HG03159 (cell line): ENCODE measurements around the gene ECHS1.
"Not testable (repeated sequence)": the region's sequence is repeated elsewhere in the genome, so short reads cannot be mapped to it uniquely, and the experiment has no call there.

Experiments
- ATAC-seq: cut with Tn5 transposase; IDR thresholded peaks from one replicate; pipeline ENCODE4 v1.9.1; 2021; ENCODE audit warnings: mild to moderate bottlenecking, moderate library complexity; ENCODE audit not compliant: unreplicated experiment

ECHS1 gene

DNA sequence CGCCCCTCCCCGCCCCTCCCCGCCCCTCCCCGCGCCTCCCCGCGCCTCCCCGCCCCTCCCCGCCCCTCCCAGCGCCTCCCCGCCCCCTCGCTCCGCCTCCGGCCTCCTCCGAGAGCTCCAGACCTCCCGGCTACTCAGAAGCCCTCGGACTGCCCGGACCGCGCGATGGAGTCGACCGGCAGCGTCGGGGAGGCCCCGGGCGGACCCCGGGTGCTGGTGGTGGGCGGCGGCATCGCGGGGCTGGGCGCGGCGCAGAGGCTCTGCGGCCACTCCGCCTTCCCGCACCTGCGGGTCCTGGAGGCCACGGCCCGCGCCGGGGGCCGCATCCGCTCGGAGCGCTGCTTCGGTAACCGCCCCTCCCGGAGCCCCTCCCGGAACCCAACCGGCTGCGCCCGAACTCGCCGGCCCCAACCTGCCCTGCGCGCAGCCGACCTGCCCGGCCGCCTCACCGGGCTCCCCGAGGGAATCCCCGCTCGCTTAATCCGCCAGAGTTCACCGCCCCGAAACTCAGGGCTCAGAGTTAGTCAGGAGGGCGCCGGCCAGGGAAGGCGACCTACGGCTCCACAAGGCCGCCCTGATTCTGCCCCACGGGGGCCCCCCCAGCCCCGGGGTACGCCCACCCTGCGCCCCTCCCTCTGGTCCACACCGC lies 6.1 kb upstream of the ECHS1 start, which contains the start of gene PAOX:
PAOX (plus strand) TSS at position 111 of the 649 bp plus-strand sequence; CDS start at position 166, 55 bp downstream.
- ATAC-seq: peak; percentile 49

DNA sequence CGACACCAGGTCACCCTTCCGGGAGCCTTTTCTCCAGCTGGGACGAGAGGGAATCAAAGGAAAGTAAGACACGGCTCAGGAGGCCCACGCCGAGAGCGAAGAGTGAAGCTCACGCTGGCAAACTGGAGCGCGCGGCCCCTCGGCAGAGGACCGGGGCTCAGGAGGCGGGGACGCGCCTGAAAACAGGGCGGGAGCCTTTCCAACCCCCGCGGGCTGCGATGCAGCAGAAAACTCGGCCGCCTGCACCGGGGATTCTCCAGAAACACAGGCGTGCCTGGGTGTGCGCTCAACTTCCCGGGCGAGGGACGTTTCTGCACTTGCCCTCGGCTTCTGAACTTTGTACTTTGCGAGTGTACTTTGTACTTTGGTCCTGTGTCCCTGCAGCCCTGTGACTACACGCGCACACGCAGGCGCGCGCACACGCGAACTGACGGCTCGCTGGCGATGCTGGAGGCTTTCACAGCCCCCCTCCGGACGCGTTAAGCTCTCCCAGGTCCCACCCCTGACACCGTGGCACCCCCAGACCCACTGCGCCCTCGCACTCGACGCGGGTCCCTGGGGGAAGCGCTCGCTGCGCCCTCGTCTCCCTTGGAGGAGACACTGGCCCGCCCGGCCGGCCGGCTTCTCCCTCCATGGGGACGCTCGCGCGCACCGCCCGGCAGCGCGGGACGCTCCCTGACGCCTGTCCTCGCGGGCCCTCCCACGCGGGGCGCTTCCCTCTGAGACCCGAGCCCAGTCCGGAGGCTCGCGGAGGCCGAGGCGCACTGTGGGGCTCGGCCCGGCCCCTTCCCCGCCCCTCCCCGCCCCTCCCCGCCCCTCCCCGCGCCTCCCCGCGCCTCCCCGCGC lies 5.3 kb upstream of the ECHS1 start:
- peak; percentile 35 for ATAC-seq

DNA sequence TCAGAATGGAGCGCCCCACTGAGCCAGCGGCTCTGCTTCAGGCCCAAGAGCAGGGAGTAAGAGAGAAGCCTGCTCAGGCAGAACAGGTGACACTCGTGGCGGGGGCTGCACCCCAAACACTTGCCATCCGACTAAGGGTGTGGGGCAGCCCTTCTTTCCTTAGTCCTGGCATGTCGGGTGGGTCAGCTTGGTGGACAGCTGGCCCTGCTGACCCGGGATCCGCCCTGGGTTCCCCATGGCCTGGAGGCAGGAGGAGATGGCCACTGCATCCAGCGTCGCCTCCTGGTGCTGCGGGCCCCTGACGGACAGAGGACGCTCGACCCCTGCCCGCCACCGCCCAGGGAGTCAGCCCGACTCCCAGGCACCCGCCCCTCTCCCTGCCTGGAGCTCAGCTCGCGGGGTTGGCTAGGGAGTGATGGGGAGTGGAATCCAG lies 4.7 kb upstream of the ECHS1 start:
- ATAC-seq: no peak

DNA sequence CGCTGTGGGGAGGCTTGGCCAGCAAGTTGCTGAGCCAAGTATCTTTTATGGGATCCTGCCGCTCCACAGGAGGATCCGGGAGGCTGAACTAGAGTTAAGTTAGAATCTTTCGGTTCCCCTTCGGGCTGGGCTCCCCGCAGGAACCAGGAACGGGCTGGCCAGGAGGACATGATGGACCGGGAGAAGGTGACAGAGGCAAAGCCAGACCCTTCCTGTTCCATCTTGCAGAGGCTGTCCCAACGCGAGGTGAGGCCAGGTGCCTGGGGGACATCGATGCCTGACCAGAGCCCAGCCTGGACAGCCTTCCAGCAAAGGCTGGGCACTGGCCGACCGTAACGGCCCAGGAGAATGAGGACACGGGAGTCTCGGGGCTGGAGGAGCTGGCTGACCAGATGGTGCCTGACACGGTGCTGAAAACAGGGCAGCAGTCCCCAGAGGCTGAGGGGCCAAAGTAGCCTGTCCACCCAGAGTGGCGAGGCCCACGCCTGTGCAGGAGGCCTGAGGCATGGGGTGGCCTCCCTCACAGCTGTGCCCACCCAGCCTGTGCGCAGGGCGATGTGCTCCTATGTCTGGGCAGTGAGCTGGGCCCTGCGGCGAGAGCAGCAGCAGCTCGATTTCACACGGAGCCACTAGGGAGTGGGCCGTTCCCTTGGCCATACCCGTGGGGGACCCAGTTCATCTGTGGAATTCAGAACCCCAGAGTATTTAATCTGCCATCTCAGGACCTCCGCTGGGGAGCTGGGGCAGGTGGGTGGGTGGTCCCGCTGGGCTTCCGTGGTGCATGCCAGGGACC lies 4.1 kb upstream of the ECHS1 start:
- no peak for ATAC-seq

DNA sequence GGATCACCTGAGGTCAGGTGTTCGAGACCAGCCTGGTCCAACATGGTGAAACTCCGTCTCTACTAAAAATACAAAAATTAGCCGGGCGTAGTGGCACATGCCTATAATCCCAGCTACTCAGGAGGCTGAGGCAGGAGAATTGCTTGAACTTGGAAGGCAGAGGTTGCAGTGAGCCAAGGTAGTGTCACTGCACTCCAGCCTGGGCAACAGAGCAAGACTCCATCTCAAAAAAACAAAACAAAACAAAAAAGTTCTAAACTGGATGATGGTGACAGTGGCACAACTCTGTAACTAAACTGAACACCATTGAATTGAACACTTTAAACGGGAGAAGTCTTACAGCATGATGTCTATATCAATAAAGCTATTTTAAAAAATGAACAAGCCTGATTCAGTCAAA lies 3.0 kb upstream of the ECHS1 start:
- not testable (repeated sequence) for ATAC-seq

DNA sequence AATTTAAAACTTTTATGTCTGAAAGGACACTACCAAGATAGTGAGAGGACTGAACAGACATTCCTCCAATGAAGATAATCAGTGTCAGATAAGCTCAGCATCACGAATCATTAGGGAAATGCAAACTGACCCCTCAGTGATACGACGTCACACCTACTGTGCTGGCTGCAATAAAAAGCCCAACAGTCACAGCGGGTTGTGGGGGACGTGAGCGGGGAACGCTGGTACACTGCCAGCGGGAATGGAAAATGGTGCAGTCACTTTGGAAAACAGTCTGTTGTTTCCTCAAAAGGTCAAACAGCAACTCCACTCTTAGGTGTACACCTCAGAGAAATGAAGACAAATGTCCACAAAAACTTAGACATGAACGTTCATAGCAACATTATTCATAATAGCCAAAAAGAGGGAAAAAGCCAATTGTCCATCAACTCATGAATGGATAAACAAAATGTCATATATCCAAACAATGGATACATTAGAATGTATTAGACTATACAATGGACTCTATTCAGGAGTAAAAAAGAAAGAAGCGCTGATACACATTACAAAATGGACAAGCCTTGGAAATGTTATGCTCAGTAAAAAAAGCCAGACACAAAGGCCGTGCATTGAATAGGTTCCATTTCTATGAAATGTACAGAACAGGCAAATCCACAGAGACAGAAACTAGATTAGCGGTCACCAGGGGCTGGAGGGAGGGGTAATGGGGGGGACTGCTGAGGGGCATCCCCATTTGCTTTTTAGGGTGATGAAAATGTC lies 2.4 kb upstream of the ECHS1 start:
- no peak for ATAC-seq

DNA sequence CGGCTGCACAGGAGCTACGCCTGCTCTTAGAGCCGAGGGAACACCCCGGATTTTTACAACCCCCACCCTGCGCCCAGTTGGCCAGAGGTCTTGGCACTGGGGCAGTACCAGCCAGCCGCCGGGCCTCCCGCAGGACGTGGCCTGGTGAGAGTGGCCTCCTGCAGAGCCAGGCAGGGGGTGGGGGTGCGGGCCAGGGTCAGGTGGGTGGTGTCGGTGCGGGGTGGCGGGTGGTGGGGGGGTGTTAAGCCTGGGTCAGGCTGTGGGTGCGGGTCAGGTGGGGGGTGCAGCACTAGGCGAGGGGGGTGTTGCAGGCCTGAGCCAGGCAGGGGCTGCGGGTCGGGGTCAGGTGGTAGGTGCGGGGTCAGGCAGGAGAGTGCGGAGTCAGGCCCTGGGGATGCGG lies 647 bp downstream of the ECHS1 start:
- ATAC-seq: no peak

DNA sequence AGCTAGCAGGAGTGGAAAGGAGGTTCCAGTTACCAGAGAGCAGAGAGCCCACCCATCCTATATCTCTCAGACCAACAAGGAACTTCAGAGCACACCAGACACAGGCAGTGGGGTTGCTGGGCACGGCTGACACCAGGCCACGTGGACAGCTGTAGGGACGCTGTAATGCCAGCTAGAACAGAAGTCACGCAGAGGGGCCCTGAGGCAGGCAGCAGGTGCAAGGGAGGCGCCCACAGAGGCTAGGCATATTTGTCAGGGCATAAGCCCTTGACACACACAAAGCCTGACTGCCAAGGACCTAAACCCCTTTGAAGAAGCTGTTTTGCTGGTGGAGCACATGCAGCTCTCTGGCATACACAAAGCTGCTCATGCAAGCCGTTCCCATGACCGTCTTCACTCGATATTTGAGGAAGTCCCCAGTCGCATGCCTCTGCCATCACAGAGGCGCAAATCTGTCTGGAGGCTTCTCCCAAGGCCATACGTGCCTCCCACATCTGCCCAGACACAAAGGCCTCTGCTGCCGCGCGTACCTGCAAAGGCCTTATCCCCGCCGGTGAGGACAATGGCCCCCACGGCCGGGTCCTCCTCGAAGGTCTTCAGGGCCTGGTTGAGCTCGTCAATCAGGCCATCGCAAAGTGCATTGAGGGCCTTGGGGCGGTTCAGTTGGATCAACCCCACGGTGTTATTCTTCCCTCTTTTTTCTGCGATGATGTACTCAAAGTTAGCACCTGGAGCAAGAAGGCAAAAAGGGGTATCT lies 2.9 kb downstream of the ECHS1 start:
- no peak for ATAC-seq

DNA sequence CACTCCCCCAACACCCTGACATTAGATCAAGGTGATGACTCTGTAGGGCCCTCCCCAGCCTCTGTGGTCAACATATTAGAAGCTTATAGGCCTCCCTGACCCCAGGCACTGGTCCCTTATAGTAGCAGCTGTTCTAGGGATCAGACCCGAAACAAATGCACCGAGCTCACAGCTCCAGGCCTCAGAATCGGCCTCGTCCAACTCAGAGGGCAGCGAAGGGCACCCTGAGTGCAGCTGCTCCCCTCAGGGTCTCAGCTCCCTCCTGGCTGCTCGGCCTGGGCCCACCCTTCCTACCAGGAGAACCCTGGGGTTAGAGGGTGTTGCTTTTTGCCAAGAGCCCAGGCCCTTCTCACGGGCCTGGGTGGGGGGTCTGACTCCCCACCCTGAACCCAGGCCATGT lies 5.0 kb downstream of the ECHS1 start:
- no peak for ATAC-seq

DNA sequence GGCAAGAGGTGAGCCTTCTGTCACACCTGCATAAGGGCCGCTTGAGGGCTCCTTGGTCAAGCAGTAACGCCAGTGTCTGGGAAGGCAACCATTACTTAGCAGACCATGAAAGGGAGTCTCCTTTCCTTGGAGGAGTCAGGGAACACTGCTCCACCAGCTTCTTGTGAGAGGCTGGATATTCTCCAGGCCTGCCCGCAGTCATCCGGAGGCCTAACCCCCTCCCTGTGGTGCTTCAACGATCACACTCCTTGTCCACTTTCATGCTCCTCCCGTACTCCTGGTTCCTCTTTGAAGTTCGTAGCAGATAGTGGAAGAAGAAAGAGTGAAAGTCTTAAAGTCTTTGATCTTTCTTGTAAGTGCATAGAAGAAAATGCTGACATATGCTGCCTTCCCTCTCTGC lies 5.7 kb downstream of the ECHS1 start:
- not testable (repeated sequence) for ATAC-seq

DNA sequence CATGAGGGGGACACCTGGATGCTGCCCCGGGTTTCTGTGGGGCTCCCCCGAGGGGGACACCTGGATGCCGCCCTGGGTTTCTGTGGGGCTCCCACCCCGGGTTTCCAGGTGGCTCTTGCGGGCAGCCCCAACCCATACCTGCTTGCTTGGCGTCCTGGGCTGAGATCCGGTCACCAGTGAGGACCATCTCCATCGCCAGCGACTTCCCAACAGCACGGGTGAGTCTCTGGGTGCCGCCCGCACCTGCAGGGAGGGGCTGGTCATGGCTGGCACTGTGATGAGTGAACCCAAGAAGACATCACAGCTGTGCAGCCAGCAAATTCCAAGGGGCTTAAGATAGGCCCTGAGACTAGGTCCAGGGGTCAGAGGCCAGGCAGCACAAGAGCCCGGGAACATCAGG lies 6.4 kb downstream of the ECHS1 start:
- no peak for ATAC-seq

DNA sequence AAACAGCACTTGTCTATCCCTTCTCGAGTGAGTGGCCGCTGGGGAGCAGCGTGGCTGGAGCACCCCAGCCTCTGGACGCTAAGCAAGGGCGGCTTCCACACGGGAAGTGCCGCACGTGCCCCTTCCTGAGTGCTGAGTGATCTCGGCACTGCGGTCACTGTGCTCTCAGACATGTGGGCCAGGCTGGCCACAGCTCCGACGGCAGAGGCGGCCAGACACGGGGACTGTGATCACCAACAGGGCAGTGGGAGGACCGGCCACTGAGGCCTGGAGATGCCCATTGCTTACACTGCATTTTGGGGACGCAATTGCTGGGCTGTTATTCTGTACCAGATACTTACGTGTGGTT lies 7.0 kb downstream of the ECHS1 start:
- ATAC-seq: no peak

DNA sequence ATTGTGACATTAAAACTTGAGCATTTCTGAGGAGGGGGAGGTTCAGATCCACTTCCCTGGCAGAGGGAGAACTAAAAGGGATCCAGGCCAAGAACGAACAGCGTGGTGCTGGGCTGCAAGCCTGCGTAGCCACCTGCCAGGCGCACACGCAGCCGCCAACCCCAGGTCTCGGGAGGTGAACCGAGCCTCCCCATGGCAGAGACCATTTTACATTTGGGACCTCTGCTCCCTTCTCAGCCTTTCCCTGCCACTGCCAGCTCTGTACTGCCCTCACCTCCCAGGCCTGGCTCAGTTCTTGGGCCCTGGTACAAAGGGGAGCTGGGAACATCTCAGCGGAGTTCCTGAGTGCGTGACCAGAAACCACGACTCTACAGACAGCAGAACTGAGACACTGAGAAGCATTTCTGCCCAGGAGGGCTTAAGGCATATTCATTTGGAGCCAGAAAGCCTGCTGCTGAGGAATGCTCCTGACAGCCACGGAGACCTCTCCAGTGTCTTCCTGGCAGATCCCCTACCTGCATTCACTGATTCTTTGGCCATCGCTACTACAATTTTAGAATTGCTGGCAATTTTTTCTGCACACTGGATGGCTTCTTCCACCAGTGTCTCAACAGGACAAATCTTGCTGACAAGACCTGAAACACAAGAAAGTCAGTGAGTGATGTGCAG lies 7.6 kb downstream of the ECHS1 start:
- no peak for ATAC-seq

DNA sequence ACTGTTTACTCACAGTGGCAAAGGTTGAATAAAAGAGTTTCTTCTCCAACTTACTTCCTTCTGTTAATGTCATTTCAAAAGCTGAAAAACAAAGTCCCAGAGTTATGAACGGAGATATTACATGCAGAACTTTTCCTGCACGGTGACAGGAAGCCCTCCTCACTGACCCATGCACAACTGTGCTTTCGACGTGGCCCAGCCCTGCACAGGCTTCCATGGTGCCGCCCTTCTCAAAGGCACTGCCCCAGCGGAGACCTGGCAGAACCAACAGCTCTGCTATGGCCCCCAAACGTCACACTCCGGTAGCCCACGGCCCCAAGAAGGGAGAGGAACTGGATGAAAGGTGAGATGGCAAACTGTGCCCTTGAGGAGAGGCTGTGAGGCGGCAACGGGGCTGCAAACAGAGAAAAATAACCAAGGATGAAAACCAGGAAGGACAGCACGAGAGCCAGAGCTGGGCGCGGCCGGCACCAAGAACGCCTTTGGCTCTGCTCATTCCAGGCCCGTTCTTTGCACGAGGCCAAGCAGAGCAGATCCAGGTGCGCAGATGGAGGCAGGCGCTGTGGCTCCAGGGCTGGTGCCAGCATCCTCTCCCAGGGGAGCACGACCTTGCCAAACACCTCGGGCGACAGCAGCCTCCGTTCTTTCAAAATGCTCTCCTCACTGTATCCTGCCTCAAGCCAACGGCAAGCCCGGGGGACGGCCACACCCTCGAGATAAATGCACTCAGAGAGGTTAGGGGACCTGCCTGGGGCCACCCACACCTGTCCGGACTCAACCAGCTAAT lies 8.3 kb downstream of the ECHS1 start:
- no peak for ATAC-seq

DNA sequence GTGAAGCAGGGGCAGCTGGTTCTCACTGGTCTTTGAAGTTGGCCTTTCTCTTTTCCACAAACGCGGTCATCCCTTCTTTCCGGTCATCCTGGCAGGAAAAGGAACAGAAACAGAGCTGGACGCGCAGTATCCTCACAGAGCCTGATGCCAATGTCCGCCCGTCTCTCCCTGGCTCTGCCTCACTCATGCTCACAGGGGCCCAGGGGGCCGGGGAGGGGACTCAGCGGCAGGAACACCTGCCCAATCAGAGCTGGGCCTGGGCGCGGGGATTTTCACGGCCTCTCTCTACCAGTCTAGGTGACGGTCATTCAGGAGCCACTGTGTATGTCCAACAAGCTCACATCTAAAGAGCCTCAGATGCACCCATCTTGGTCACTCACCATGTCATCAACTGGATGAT lies 10.3 kb downstream of the ECHS1 start:
- ATAC-seq: no peak

DNA sequence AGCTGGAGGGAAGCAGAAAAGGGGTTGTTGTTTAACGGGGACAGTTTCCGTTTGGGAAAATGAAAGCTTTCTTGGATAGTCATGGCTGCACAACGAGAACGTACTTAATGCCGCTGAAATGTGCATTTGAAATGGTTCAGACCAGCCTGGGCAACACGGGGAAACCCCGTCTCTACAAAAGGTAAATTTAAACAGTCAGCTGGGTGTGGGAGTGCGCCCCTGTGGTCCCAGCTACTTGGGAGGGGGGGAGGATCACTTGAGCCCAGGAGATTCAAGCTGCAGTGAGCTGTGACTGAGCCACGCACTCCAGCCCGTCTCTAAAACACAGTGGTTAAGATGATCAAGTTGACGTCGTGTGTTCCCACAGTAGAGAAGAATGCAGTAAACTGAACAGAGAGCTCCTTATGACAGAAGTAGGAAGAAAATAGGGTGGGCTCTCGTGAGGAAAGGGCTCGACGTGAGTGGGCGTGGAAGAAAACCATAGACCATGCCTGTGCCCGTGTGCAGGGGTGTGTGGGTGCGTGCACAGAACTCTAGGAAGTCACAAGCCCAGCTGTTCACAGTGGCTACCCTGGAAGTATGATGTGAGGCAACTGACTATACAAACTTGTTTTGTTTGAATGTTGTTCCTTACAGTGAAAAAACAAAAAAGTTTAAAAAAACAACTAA lies 11.2 kb downstream of the ECHS1 start:
- ATAC-seq: no peak

DNA sequence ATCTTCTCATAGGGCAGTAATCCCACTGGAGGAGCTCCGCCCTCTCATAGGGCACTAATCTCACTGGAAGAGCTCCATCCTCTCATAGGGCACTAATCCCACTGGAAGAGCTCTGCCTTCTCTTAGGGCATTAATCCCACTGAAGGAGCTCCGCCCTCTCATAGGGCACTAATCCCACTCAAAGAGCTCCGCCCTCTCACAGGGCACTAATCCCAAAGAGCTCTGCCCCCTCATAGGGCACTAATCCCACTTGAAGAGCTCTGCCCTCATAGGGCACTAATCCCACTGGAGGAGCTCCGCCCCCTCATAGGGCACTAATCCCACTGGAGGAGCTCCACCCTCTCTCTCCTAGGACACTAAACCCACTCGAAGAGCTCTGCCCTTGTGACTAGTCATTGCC lies 11.9 kb downstream of the ECHS1 start:
- no peak for ATAC-seq

DNA sequence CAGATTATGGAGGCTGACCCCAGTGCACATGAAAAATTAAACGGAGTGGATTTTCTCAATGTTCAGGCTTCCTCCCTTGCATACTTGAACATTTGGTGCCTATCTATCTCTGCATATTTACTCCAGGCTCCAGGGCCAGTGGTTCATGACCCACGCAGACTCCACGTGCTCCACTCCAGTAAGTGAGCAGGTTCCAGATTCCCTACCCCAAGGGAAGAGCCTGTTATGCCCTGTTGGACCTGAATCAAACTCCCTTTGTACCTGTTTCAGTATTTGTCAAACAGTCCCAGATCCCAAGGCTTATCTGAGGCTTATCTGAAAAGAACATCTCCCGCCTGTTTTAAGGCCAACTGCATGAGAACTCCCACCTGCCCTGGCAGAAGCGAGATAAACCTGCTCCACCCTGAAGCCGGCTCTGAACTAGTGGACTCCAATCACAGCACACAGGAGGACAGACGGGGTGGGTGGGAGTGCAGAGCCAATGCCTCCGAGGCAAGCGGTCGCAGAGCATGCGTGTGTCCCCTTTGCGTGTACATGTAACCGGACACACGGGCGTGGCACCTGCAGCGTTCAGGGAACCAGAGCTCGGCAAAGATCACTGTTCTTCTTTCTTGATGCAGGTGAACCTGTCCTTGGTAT lies 13.1 kb downstream of the ECHS1 start:
- ATAC-seq: no peak
